K562 (cell line): ENCODE data around the gene RASSF1. TPM values are rescaled to one million over a fixed set of nuclear protein-coding genes. Genes with fewer than 3 reads are reported as not detected.
A peak's percentile ranks its signal among the peaks of the same experiment; 100 is the strongest.

Experiments
- BHLHE40 ChIP-seq: IDR thresholded peaks from 2 replicates; pipeline ENCODE4 v1.6.1; 2011; ENCODE audit warnings: low read length, improper control_type of control experiment
- CBX1 ChIP-seq: sonication (generic); IDR thresholded peaks from 2 replicates; pipeline ENCODE4 v1.6.1; 2016; ENCODE audit warnings: antibody characterized with exemption, low read depth, mild to moderate bottlenecking
- CBX5 ChIP-seq: IDR thresholded peaks from 2 replicates; pipeline ENCODE4 v1.6.1; 2014; ENCODE audit warnings: low read depth, borderline replicate concordance
- FOXA3 ChIP-seq, 2 experiments: fragments of 450-650 bp in 1 of 2; sonication (generic) in 1 of 2; formaldehyde crosslinking; IDR thresholded peaks in 1 of 2; conservative IDR thresholded peaks in 1 of 2; 2 replicates each; pipeline versions ENCODE4 v1.4.0 to v1.8.0; 2020 to 2022; ENCODE audit warnings: mild to moderate bottlenecking in 2 of 2, missing genetic modification reagents in 1 of 2
- FOXM1 ChIP-seq, 2 experiments: fragments of 450-650 bp in 1 of 2; sonication (generic) in 1 of 2; formaldehyde crosslinking in 1 of 2; IDR thresholded peaks; 2 replicates each; pipeline versions ENCODE4 v1.6.1 to v1.9.0; 2017 to 2022; ENCODE audit warnings: low read depth in 2 of 2, mild to moderate bottlenecking in 2 of 2, missing genetic modification reagents in 1 of 2, moderate library complexity in 1 of 2
- HINFP ChIP-seq: fragments of 450-650 bp; conservative IDR thresholded peaks from 2 replicates; pipeline ENCODE4 v1.6.1; 2016; ENCODE audit warnings: missing genetic modification characterization, low read depth, mild to moderate bottlenecking, control low read depth, missing compliant biosample characterization
- LCOR ChIP-seq: sonication (generic); formaldehyde crosslinking; IDR thresholded peaks from 2 replicates; pipeline ENCODE4 v1.8.0; 2022; ENCODE audit warnings: mild to moderate bottlenecking, missing genetic modification reagents
- NRF1 ChIP-seq, 2 experiments: fragments of 450-650 bp; IDR thresholded peaks in 1 of 2; conservative IDR thresholded peaks in 1 of 2; 2 replicates each; pipeline ENCODE4 v1.6.1; 2014; ENCODE audit warnings: mild to moderate bottlenecking in 2 of 2
- POLR2G ChIP-seq: fragments of 200-400 bp; formaldehyde crosslinking; IDR thresholded peaks from 2 replicates; pipeline ENCODE4 v1.6.1; 2017; ENCODE audit warnings: low read depth, mild to moderate bottlenecking, antibody characterized with exemption, low read length, moderate library complexity
- RBFOX2 ChIP-seq: fragments of 200-400 bp; formaldehyde crosslinking; IDR thresholded peaks from 2 replicates; pipeline ENCODE4 v1.6.1; 2017; ENCODE audit warnings: low read depth, mild to moderate bottlenecking, low read length, moderate library complexity
- RNF2 ChIP-seq: sonication (generic); IDR thresholded peaks from 2 replicates; pipeline ENCODE4 v1.6.1; 2016
- SAFB ChIP-seq: fragments of 200-400 bp; formaldehyde crosslinking; IDR thresholded peaks from 2 replicates; pipeline ENCODE4 v1.6.1; 2017; ENCODE audit warnings: low read depth, low read length, borderline replicate concordance
- SIN3A ChIP-seq, 2 experiments: fragments of 150-350 bp in 1 of 2; IDR thresholded peaks; 2 replicates each; pipeline ENCODE4 v1.6.1; 2011 to 2016; ENCODE audit warnings: borderline replicate concordance in 2 of 2, low read depth in 2 of 2, low read length in 2 of 2, mild to moderate bottlenecking in 2 of 2, moderate library complexity in 2 of 2; ENCODE audit not compliant: control insufficient read depth in 1 of 2
- STAT5B ChIP-seq: fragments of 250-450 bp; sonication (Bioruptor Pico); IDR thresholded peaks from 2 replicates; pipeline ENCODE4 v1.8.0; 2021; ENCODE audit warnings: mild to moderate bottlenecking, inconsistent platforms
- THAP12 ChIP-seq: fragments of 250-450 bp; sonication (Bioruptor Pico); IDR thresholded peaks from 2 replicates; pipeline ENCODE4 v1.9.0; 2021; ENCODE audit warnings: mild to moderate bottlenecking, inconsistent platforms
- THRB ChIP-seq: fragments of 450-650 bp; formaldehyde crosslinking; conservative IDR thresholded peaks from 2 replicates; pipeline ENCODE4 v1.4.0; 2022; ENCODE audit warnings: mild to moderate bottlenecking, missing genetic modification characterization
- ZC3H4 ChIP-seq: sonication (generic); formaldehyde crosslinking; IDR thresholded peaks from 2 replicates; pipeline ENCODE4 v1.9.0; 2021; ENCODE audit warnings: missing genetic modification reagents, borderline replicate concordance
- polyA plus RNA-seq, 8 experiments: library from polyadenylated mRNA; depleted of rRNA in 4 of 8; stranded (reverse) in 5 of 8; unstranded in 3 of 8; fragments of >200 nt; fragmentation: Nextera tagmentation in 2 of 8; fragmentation: Illumina TruSeq in 1 of 8; extraction: Ambion mirVana in 2 of 8; extraction: Trizol in 1 of 8; gene quantifications; 2 replicates each; pipeline versions ENCODE4 v1.2.1 to v1.2.3, GENCODE V29; 2011 to 2014; ENCODE audit warnings: inconsistent platforms in 1 of 8, missing spikeins in 1 of 8
- total RNA-seq, 7 experiments: library from RNA; depleted of rRNA in 6 of 7; stranded (reverse); fragments of >200 nt in 6 of 7; fragmentation: Illumina TruSeq in 2 of 7; extraction: Trizol in 2 of 7; gene quantifications; 2 replicates each; pipeline versions ENCODE4 v1.2.1 to v1.2.3, GENCODE V29; 2011 to 2021; ENCODE audit warnings: low replicate concordance in 1 of 7

Gene RASSF1
- total and polyA plus RNA-seq, 9 of the 15 experiments (the other 6 are each of a cell fraction or from before 2014, with no cell fraction given): 3.6 to 57.1 (median 24.6) TPM

GRCh38 chr3:50337175-50337861, 3.3 kb downstream of the RASSF1 start (continued):
- no peak for TF ChIP-seq FOXA3 (CRISPR knock-in tag; conservative IDR thresholded peaks at IDR 0.05 in 1 of 2, IDR thresholded peaks at IDR 0.05 in 1 of 2)
- peak; percentile 95 for TF ChIP-seq RBFOX2
- peak; percentile 53; the same call in 1 of the 2 replicates for TF ChIP-seq RNF2
- TF ChIP-seq FOXM1 (IDR thresholded peaks at IDR 0.05; ENCODE audit: low read depth): 0 out of 2 replicates have a peak, but pooled peaks have one; percentile 28
- no peak for TF ChIP-seq FOXM1 (CRISPR knock-in tag; IDR thresholded peaks at IDR 0.05; ENCODE audit: low read depth)
- peak; percentile 21; the same call in 1 of the 2 replicates for TF ChIP-seq THRB (CRISPR knock-in tag)
- TF ChIP-seq LCOR (CRISPR knock-in tag): no peak
- peak; percentile 88 for TF ChIP-seq POLR2G
- TF ChIP-seq HINFP (tag): 0 out of 2 replicates have a peak, but pooled peaks have one; percentile 37
- TF ChIP-seq NRF1 (conservative IDR thresholded peaks at IDR 0.05 in 1 of 2, IDR thresholded peaks at IDR 0.05 in 1 of 2): peak; percentile 95 to 96
- no peak for TF ChIP-seq CBX5
- TF ChIP-seq CBX1: 0 out of 2 replicates have a peak, but pooled peaks have one; percentile 48
- TF ChIP-seq THAP12 (CRISPR knock-in tag): peak; percentile 51; the same call in 1 of the 2 replicates
- TF ChIP-seq STAT5B (CRISPR knock-in tag): no peak
- TF ChIP-seq ZC3H4 (CRISPR knock-in tag): 0 out of 2 replicates have a peak, but pooled peaks have one; percentile 56
- peak; percentile 98 for TF ChIP-seq BHLHE40
- TF ChIP-seq SIN3A (IDR thresholded peaks at IDR 0.05; ENCODE audit: borderline replicate concordance in 2 of 2, control insufficient read depth in 1 of 2, low read depth in 2 of 2, low read length in 2 of 2): peak in 1 of 2 experiments; percentile 71; a peak in 1 of 4 replicates
- TF ChIP-seq SAFB: peak; percentile 81
